NT2/D1 (cell line): ENCODE measurements around the gene NDUFB7.
A peak's percentile ranks its signal among the peaks of the same experiment; 100 is the strongest.

Source experiments
- DNase-seq: peaks from one replicate; pipeline ENCODE4 v3.0.0-alpha.2; 2011; ENCODE audit warnings: low read depth, low spot score
- H3K27me3 ChIP-seq: 2 replicates; pipeline ENCODE4 v1.6.0; 2011; ENCODE audit warnings: mild to moderate bottlenecking; ENCODE audit not compliant: insufficient read length, insufficient read depth
- H3K36me3 ChIP-seq: 2 replicates; pipeline ENCODE4 v1.6.1; 2011; ENCODE audit warnings: mild to moderate bottlenecking, low read length, mixed read lengths; ENCODE audit not compliant: insufficient read depth, insufficient read length
- H3K4me1 ChIP-seq: 2 replicates; pipeline ENCODE4 v1.5.1; 2011; ENCODE audit not compliant: insufficient read depth, insufficient read length
- H3K4me3 ChIP-seq: 2 replicates; pipeline ENCODE4 v1.5.1; 2011; ENCODE audit warnings: low read depth; ENCODE audit not compliant: insufficient read length
- H3K9ac ChIP-seq: 2 replicates; pipeline ENCODE4 v1.6.0; 2011; ENCODE audit warnings: low read depth; ENCODE audit not compliant: insufficient read length
- H3K9me3 ChIP-seq: 2 replicates; pipeline ENCODE4 v1.5.1; 2011; ENCODE audit warnings: mild to moderate bottlenecking, low read length; ENCODE audit not compliant: insufficient read depth
- SUZ12 ChIP-seq: IDR thresholded peaks from 2 replicates; pipeline ENCODE4 v1.6.1; 2011; ENCODE audit not compliant: insufficient read length, insufficient read depth; ENCODE audit errors: extremely low read depth
- YY1 ChIP-seq: IDR thresholded peaks from 2 replicates; pipeline ENCODE4 v1.6.1; 2011; ENCODE audit not compliant: insufficient read length, insufficient read depth
- ZNF274 ChIP-seq: IDR thresholded peaks from 2 replicates; pipeline ENCODE4 v1.6.1; 2011; ENCODE audit warnings: mild to moderate bottlenecking, low read depth, low read length

Gene NDUFB7

GRCh38 chr19:14582894-14583340 is 11.1 kb upstream of the NDUFB7 start, which contains the start of gene CLEC17A:
TSS of gene CLEC17A (plus strand) at chr19:14583084. CDS start at chr19:14583161, 77 bp downstream.
- H3K9me3 ChIP-seq: no peaks in the 10 kb centered on the region

GRCh38 chr19:14580623-14581237 is 8.9 kb upstream of the NDUFB7 start:
- Histone ChIP-seq H3K9me3 (no peaks in the 10 kb centered on the region), H3K36me3 (no peaks in the 10 kb centered on the region), H3K9ac (no peak overlapping the region), H3K4me3 (no peak overlapping the region), H3K4me1 (no peaks in the 10 kb centered on the region), H3K27me3 (no peaks in the 10 kb centered on the region)
- no peak for DNase-seq
- no peak for TF ChIP-seq YY1
- no peak for TF ChIP-seq ZNF274
- no peak for TF ChIP-seq SUZ12

More at GRCh38 chr19:14582894-14583340, 11.1 kb upstream of the NDUFB7 start, which contains the start of gene CLEC17A:
- DNase-seq: no peak
- no peak for TF ChIP-seq SUZ12
- TF ChIP-seq YY1: no peak
- no peak for TF ChIP-seq ZNF274
- no peaks in the 10 kb centered on the region for H3K27me3 ChIP-seq
- no peaks in the 10 kb centered on the region for H3K36me3 ChIP-seq
- no peak within 1 kb of the TSS for H3K4me3 ChIP-seq
- no peaks in the 10 kb centered on the region for H3K4me1 ChIP-seq
- H3K9ac ChIP-seq: peak within 1 kb of the TSS; percentile 10

- H3K36me3 ChIP-seq: no peaks in the 10 kb centered on the region
- no peaks in the 10 kb centered on the region for H3K4me1 ChIP-seq
- no peak for DNase-seq
- no peak overlapping the region for H3K4me3 ChIP-seq
- H3K27me3 ChIP-seq: no peaks in the 10 kb centered on the region
- TF ChIP-seq SUZ12: no peak
- no peak overlapping the region for H3K9ac ChIP-seq
- H3K9me3 ChIP-seq: no peaks in the 10 kb centered on the region
Measured at GRCh38 chr19:14577885-14578427, 6.1 kb upstream of the NDUFB7 start.

DNA sequence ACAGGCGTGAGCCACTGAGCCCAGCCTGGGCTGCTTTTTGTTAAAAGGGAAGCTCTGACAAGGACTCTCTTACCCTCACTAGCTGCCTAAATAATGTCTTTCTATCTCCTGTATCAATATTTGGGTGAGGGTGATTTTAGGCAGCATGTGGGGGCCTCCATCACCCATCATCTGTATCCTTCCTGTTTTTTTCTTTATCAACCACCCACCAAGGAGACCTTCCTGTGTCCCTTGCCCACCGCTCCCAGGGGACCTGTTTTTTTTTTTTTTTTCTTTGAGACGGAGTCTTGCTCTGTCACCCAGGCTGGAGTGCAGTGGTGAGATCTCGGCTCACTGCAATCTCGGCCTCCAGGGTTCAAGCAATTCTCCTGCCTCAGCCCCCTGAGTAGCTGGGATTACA is 5.4 kb upstream of the NDUFB7 start:
- no peak for DNase-seq
- H3K4me1 ChIP-seq: no peaks in the 10 kb centered on the region
- TF ChIP-seq YY1: no peak
- no peak for TF ChIP-seq SUZ12
- no peak for TF ChIP-seq ZNF274

DNA sequence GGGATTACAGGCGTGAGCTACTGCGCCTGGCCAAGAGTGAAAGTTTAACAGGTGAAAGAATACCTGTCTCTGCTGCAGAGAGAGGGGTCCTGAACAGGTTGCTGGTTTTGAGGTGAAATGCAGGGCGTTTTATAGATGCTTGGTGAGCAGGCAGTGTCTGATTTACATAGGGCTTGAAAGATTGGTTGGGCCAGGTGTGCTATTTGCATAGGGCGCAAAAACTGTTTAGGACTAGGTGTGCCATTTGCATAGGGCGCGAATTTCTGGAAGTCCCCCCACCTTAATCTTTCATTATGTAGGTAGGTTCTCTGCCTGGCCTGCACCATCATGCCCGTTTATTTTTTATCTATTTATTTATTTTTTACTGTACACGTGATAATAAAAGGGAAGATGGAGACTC is 4.5 kb upstream of the NDUFB7 start:
- Histone ChIP-seq H3K9me3 (no peaks in the 10 kb centered on the region), H3K4me3 (no peak overlapping the region), H3K36me3 (no peaks in the 10 kb centered on the region), H3K9ac (no peak overlapping the region), H3K4me1 (no peaks in the 10 kb centered on the region), H3K27me3 (no peaks in the 10 kb centered on the region)
- DNase-seq: no peak
- TF ChIP-seq YY1: no peak

More for the DNA sequence above, 5.4 kb upstream of the NDUFB7 start:
- no peaks in the 10 kb centered on the region for H3K9me3 ChIP-seq
- no peaks in the 10 kb centered on the region for H3K27me3 ChIP-seq
- no peak overlapping the region for H3K9ac ChIP-seq
- H3K36me3 ChIP-seq: no peaks in the 10 kb centered on the region
- H3K4me3 ChIP-seq: no peak overlapping the region

DNA sequence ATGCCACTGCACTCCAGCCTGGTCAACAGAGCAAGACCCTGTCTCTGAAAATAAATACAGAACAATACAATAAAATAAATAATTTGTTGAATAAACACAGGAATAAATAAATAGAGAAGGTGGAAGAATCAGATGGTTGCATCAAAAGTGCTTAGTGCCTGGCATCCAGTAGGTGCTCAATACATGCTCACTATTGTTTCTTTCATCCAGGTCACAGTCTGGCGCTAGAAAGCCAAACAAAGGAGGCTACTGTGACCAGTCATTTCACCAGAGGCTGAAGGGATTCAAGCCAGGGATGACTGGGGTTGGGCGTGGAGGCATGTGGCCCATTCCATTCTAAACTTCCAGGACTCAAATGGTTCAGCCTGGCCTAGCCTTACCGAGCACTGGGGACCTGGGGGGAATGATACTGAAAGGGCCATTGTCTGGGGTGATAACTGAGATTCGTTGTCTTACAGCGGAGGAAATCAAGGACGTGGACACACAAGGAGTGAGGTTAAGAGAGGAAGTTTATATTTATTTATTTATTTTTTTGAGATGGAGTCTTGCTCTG is 3.6 kb upstream of the NDUFB7 start:
- no peak for DNase-seq
- no peak overlapping the region for H3K9ac ChIP-seq
- H3K9me3 ChIP-seq: no peaks in the 10 kb centered on the region
- no peak for TF ChIP-seq YY1
- no peak for TF ChIP-seq SUZ12
- no peak for TF ChIP-seq ZNF274
- peaks cover 7% of the 10 kb centered on the region for H3K36me3 ChIP-seq
- no peaks in the 10 kb centered on the region for H3K27me3 ChIP-seq
- H3K4me1 ChIP-seq: peaks cover 3% of the 10 kb centered on the region
- no peak overlapping the region for H3K4me3 ChIP-seq

DNA sequence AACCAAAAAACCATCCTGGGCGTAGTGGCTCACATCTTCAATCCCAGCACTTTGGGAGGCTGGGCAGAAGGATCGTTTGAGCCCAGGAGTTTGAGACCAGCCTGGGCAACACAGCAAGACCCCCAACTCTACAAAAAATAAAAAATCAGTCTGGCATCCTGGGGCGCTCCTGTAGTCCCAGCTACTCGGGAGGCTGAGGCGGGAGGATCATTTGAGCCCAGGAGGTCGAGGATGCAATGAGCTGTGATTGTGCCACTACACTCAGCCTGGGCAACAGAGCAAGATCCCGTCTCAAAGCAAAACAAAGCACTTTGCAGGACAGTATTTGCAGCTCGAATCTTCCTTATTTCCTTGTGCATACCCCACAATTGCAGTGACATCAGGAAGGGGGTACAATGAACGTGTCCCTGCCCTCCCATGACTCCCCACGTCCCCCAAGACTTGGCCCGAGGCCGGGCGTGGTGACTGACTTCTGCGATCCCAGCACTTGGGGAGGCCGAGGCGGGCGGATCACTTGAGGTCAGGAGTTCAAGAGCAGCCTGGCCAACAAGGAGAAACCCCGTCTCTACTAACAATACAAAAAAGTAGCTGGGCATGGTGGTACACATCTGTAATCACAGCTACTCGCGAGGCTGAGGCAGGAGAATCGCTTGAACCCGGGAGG is 870 bp downstream of the NDUFB7 start:
- H3K4me3 ChIP-seq: peak overlapping the region; percentile 100
- peaks cover 7% of the 10 kb centered on the region for H3K4me1 ChIP-seq
- H3K36me3 ChIP-seq: peaks cover 39% of the 10 kb centered on the region
- no peak for TF ChIP-seq ZNF274
- no peak for TF ChIP-seq SUZ12
- no peak for TF ChIP-seq YY1
- no peaks in the 10 kb centered on the region for H3K9me3 ChIP-seq
- no peak for DNase-seq
- H3K9ac ChIP-seq: peak overlapping the region; percentile 99
- H3K27me3 ChIP-seq: no peaks in the 10 kb centered on the region
